Left ventricle myocardium inferior (tissue), 1 donor: ENCODE results near the gene TSHZ2. TPM values are rescaled to one million over a fixed set of nuclear protein-coding genes. Genes with fewer than 3 reads are reported as not detected.

ENCODE experiments used
- DNase-seq: peaks from one replicate; pipeline ENCODE4 v3.0.0-alpha.2; 2020
- H3K27ac ChIP-seq: fragments of 200-600 bp; replicated peaks from 2 replicates; pipeline ENCODE4 v1.8.0; 2021
- H3K27me3 ChIP-seq: fragments of 200-600 bp; 2 replicates; pipeline ENCODE4 v1.8.0; 2021; ENCODE audit warnings: low read depth
- H3K36me3 ChIP-seq: fragments of 200-600 bp; 2 replicates; pipeline ENCODE4 v1.8.0; 2021
- H3K4me1 ChIP-seq: fragments of 200-600 bp; 2 replicates; pipeline ENCODE4 v1.8.0; 2021
- H3K4me3 ChIP-seq: fragments of 200-600 bp; 2 replicates; pipeline ENCODE4 v1.8.0; 2021; ENCODE audit warnings: mild to moderate bottlenecking, moderate library complexity
- H3K9me3 ChIP-seq: fragments of 200-600 bp; replicated peaks from 2 replicates; pipeline ENCODE4 v1.8.0; 2021
- CTCF ChIP-seq: fragments of 200-600 bp; IDR thresholded peaks from 2 replicates; pipeline ENCODE4 v1.8.0; 2021; ENCODE audit warnings: antibody characterized with exemption, mild to moderate bottlenecking, borderline replicate concordance
- intact Hi-C: fragments of 100-400 bp; cut with micrococcal nuclease; formaldehyde crosslinking; loops from one replicate; pipeline ENCODE4 v1.11.0; 2022
- total RNA-seq: library from RNA; stranded (reverse); fragmentation: NEBNext Ultra II Directional; extraction: Animal tissue kit (Norgen Biotek cat#: 25700); gene quantifications from one replicate; pipeline ENCODE4 v1.2.1, GENCODE V29; 2021
- donor health status: DM: no; HTN: yes; CAD: no; lungs with severe emphysema.

The TSHZ2 gene
- total RNA-seq, 1 donor from 2014 or later, result 3.1 TPM

- Histone ChIP-seq H3K4me1 (peaks cover 13% of the 10 kb centered on the region), H3K27ac (no peak overlapping the region), H3K27me3 (no peaks in the 10 kb centered on the region), H3K9me3 (no peaks in the 10 kb centered on the region), H3K36me3 (no peaks in the 10 kb centered on the region), H3K4me3 (no peak overlapping the region)
- no peak for DNase-seq
- TF ChIP-seq CTCF, result no peak
- intact Hi-C loops, result no loop called here
Observed at GRCh38 chr20:53001498-53002301, 29.5 kb downstream of the TSHZ2 start.

GRCh38 chr20:53002786-53003185, 30.6 kb downstream of the TSHZ2 start:
- peaks cover 13% of the 10 kb centered on the region for H3K4me1 ChIP-seq
- no peak overlapping the region for H3K27ac ChIP-seq
- no peak for TF ChIP-seq CTCF
- H3K9me3 ChIP-seq, result no peaks in the 10 kb centered on the region
- H3K36me3 ChIP-seq, result no peaks in the 10 kb centered on the region
- no peak for DNase-seq
- intact Hi-C loops, result no loop called here
- no peaks in the 10 kb centered on the region for H3K27me3 ChIP-seq
- no peak overlapping the region for H3K4me3 ChIP-seq

GRCh38 chr20:53003420-53004154, 31.4 kb downstream of the TSHZ2 start:
- H3K27ac ChIP-seq, result no peak overlapping the region
- H3K27me3 ChIP-seq, result no peaks in the 10 kb centered on the region
- TF ChIP-seq CTCF, result no peak
- no peak overlapping the region for H3K4me3 ChIP-seq
- no peaks in the 10 kb centered on the region for H3K36me3 ChIP-seq
- H3K4me1 ChIP-seq, result peaks cover 13% of the 10 kb centered on the region
- no peaks in the 10 kb centered on the region for H3K9me3 ChIP-seq
- DNase-seq, result no peak
- intact Hi-C loops, result no loop called here

GRCh38 chr20:53004267-53004813, 32.2 kb downstream of the TSHZ2 start:
- Histone ChIP-seq H3K27me3 (no peaks in the 10 kb centered on the region), H3K4me3 (no peak overlapping the region), H3K4me1 (peaks cover 13% of the 10 kb centered on the region), H3K9me3 (no peaks in the 10 kb centered on the region), H3K27ac (no peak overlapping the region), H3K36me3 (no peaks in the 10 kb centered on the region)
- TF ChIP-seq CTCF, result no peak
- intact Hi-C loops, result no loop called here
- no peak for DNase-seq

- no peak for DNase-seq
- no peaks in the 10 kb centered on the region for H3K27me3 ChIP-seq
- peaks cover 9% of the 10 kb centered on the region for H3K9me3 ChIP-seq
- no peak for TF ChIP-seq CTCF
- H3K4me3 ChIP-seq, result no peak overlapping the region
- intact Hi-C loops, result no loop called here
- no peaks in the 10 kb centered on the region for H3K4me1 ChIP-seq
- H3K27ac ChIP-seq, result no peak overlapping the region
- no peaks in the 10 kb centered on the region for H3K36me3 ChIP-seq
Observed at GRCh38 chr20:53009979-53010735, 38.0 kb downstream of the TSHZ2 start.
